OCI-LY3 (cell line): ENCODE measurements around the gene NSMCE4A.

ENCODE experiments used
- EZH2phosphoT487 ChIP-seq: fragments of 200-600 bp; shearing (Covaris generic); IDR thresholded peaks from 2 replicates; pipeline ENCODE4 v1.6.1; 2018; ENCODE audit warnings: antibody characterized with exemption, mixed run types, low read depth
- TF ChIP-seq, protein P1 (sequence below): fragments of 200-600, 300-600 bp; sonication (generic); IDR thresholded peaks from 2 replicates; pipeline ENCODE4 v1.5.1; 2014; ENCODE audit warnings: antibody characterized with exemption, low read length, low read depth

DNA sequence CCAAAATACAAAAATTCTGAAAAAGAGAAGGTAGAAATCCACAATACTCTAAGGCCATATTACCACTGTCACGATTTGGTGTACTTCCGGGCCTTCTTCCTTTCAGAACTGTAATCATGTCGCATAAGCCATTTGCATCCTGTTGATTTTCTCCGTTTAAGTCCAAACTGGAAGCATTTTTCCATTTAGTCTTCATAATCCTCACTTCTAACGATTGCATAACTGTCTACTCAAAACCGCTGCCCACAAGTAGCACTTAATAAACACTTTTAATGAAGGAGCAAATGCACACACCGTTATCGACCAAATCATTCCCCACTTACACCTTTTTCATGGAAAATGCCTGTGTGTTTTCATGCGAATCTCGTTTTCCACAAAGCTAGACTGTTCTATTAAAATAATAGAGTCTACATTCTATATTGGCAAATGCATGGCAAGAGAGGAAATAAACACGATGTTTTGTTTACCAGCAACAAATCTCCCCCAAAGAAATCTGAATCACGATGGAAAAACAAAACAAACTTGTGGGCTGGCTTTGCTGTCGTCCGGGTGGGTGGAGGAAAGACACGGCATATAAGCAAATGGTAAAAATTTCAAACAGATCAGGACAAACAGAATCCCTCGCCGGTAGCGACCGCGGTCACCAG is 48.2 kb downstream of the NSMCE4A start:
- TF ChIP-seq, protein P1, sequence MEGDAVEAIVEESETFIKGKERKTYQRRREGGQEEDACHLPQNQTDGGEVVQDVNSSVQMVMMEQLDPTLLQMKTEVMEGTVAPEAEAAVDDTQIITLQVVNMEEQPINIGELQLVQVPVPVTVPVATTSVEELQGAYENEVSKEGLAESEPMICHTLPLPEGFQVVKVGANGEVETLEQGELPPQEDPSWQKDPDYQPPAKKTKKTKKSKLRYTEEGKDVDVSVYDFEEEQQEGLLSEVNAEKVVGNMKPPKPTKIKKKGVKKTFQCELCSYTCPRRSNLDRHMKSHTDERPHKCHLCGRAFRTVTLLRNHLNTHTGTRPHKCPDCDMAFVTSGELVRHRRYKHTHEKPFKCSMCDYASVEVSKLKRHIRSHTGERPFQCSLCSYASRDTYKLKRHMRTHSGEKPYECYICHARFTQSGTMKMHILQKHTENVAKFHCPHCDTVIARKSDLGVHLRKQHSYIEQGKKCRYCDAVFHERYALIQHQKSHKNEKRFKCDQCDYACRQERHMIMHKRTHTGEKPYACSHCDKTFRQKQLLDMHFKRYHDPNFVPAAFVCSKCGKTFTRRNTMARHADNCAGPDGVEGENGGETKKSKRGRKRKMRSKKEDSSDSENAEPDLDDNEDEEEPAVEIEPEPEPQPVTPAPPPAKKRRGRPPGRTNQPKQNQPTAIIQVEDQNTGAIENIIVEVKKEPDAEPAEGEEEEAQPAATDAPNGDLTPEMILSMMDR = no peak
- TF ChIP-seq EZH2phosphoT487 = no peak
